KMS-11 (cell line): Measurements from ENCODE around the gene ADAMTS8.

Source experiments
- H2AFZ ChIP-seq: fragments of 200-600 bp; sonication (generic); 2 replicates; pipeline ENCODE4 v1.6.1; 2016; ENCODE audit warnings: antibody characterized with exemption, mixed run types, low read depth
- H3K27ac ChIP-seq: fragments of 200-600 bp; sonication (generic); 2 replicates; pipeline ENCODE4 v1.6.1; 2016; ENCODE audit warnings: mild to moderate bottlenecking, mixed run types
- H3K27me3 ChIP-seq: fragments of 200-600 bp; sonication (generic); 2 replicates; pipeline ENCODE4 v1.6.1; 2017; ENCODE audit warnings: mild to moderate bottlenecking, low read depth, mixed run types, moderate library complexity; ENCODE audit not compliant: insufficient read depth
- H3K36me3 ChIP-seq: fragments of 200-600 bp; sonication (generic); 2 replicates; pipeline ENCODE4 v1.6.1; 2017; ENCODE audit warnings: mild to moderate bottlenecking, mixed run types; ENCODE audit not compliant: insufficient read depth
- H3K4me1 ChIP-seq: fragments of 200-600 bp; sonication (generic); 2 replicates; pipeline ENCODE4 v1.6.1; 2016; ENCODE audit warnings: mild to moderate bottlenecking, low read depth, mixed run types; ENCODE audit not compliant: poor library complexity, severe bottlenecking
- H3K4me2 ChIP-seq: fragments of 200-600 bp; sonication (generic); 2 replicates; pipeline ENCODE4 v1.7.0; 2016; ENCODE audit warnings: mild to moderate bottlenecking, mixed run types
- H3K4me3 ChIP-seq: fragments of 200-600 bp; sonication (generic); IDR thresholded peaks from 2 replicates; pipeline ENCODE4 v1.6.1; 2017; ENCODE audit warnings: low read depth, low read length, mixed read lengths; ENCODE audit not compliant: insufficient read depth
- H3K79me2 ChIP-seq: fragments of 200-600 bp; sonication (generic); 2 replicates; pipeline ENCODE4 v1.6.1; 2016; ENCODE audit warnings: low read depth, mixed run types; ENCODE audit not compliant: insufficient read depth
- H3K9ac ChIP-seq: fragments of 200-600 bp; sonication (generic); 2 replicates; pipeline ENCODE4 v1.6.1; 2016; ENCODE audit warnings: mild to moderate bottlenecking, mixed run types
- H4K20me1 ChIP-seq: fragments of 200-600 bp; sonication (generic); 2 replicates; pipeline ENCODE4 v1.6.1; 2016; ENCODE audit warnings: mild to moderate bottlenecking, mixed run types; ENCODE audit not compliant: insufficient read depth
- TF ChIP-seq, protein P1 (sequence below): fragments of 200-600 bp; sonication (generic); conservative IDR thresholded peaks from 2 replicates; pipeline ENCODE4 v1.6.1; 2017; ENCODE audit warnings: low read depth, mild to moderate bottlenecking, antibody characterized with exemption, low read length, moderate library complexity, mixed read lengths

ADAMTS8 gene

DNA sequence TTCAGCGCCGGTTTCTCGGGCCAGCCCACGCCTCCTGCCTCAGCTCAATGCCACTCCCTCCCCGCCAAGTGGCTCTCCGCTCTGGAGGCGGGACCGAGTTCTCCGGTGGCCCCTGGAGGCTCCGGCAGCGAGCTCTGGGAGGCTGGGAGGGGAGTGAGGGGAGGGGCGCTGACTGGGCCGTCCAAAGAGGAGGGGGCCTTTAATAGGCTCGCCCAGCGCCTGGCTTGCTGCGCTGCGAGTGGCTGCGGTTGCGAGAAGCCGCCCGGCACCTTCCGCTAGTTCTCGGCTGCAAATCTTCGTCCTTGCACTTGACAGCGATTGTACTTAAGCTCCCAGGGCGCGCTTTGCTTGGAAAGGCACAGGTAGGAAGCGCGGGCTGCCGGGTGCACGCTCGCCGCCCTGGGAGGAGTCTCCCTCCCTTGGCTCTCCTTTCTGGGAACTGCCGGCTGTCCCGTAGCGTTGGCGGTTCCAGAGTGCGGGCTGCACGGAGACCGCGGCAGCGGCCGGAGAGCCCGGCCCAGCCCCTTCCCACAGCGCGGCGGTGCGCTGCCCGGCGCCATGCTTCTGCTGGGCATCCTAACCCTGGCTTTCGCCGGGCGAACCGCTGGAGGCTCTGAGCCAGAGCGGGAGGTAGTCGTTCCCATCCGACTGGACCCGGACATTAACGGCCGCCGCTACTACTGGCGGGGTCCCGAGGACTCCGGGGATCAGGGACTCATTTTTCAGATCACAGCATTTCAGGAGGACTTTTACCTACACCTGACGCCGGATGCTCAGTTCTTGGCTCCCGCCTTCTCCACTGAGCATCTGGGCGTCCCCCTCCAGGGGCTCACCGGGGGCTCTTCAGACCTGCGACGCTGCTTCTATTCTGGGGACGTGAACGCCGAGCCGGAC lies 20.3 kb upstream of the ADAMTS8 start, which contains the start of gene ADAMTS15:
ADAMTS15 (plus strand) TSS at position 230 of the 894 bp plus-strand sequence; CDS start at position 559, 329 bp downstream.
- no peak within 1 kb of the TSS for H3K27ac ChIP-seq
- peak within 1 kb of the TSS; percentile 71; the same call in 1 of the 2 replicates for H2AFZ ChIP-seq
- no peaks in the 10 kb centered on the region for H3K27me3 ChIP-seq
- H3K4me2 ChIP-seq: peak within 1 kb of the TSS; percentile 51; the same call in 1 of the 2 replicates
- no peak within 1 kb of the TSS for H3K4me3 ChIP-seq
- H3K79me2 ChIP-seq: no peaks in the 10 kb centered on the region
- H4K20me1 ChIP-seq: no peaks in the 10 kb centered on the region
- H3K4me1 ChIP-seq: no peaks in the 10 kb centered on the region
- H3K9ac ChIP-seq: no peak within 1 kb of the TSS
- H3K36me3 ChIP-seq: no peaks in the 10 kb centered on the region
- TF ChIP-seq, protein P1, sequence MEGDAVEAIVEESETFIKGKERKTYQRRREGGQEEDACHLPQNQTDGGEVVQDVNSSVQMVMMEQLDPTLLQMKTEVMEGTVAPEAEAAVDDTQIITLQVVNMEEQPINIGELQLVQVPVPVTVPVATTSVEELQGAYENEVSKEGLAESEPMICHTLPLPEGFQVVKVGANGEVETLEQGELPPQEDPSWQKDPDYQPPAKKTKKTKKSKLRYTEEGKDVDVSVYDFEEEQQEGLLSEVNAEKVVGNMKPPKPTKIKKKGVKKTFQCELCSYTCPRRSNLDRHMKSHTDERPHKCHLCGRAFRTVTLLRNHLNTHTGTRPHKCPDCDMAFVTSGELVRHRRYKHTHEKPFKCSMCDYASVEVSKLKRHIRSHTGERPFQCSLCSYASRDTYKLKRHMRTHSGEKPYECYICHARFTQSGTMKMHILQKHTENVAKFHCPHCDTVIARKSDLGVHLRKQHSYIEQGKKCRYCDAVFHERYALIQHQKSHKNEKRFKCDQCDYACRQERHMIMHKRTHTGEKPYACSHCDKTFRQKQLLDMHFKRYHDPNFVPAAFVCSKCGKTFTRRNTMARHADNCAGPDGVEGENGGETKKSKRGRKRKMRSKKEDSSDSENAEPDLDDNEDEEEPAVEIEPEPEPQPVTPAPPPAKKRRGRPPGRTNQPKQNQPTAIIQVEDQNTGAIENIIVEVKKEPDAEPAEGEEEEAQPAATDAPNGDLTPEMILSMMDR: no peak

DNA sequence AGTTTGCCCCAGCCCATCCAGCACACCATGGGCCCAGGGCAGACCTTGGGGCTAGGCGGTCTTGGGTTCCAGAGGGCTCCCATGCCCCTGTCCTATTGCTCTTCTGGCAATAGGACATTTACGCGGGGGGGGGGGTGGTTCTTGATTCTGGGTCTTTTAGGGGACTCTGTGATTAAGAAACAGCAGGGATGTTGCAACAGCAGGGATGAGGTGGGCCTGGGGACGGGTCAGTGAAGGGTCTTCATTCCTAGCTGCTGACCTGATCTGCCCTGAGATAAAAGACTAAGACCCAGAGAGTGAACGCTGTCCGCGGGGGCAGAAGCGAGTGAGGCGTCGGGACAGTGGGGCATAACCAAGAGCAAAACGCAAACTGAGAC lies 19.6 kb upstream of the ADAMTS8 start:
- Histone ChIP-seq H3K27me3 (no peaks in the 10 kb centered on the region), H3K27ac (no peak overlapping the region), H3K4me1 (no peaks in the 10 kb centered on the region), H3K36me3 (no peaks in the 10 kb centered on the region), H4K20me1 (no peaks in the 10 kb centered on the region), H3K79me2 (no peaks in the 10 kb centered on the region), H2AFZ (peak overlapping the region; percentile 71; the same call in 1 of the 2 replicates), H3K4me3 (no peak overlapping the region), H3K9ac (no peak overlapping the region), H3K4me2 (peak overlapping the region; percentile 51; the same call in 1 of the 2 replicates)
- TF ChIP-seq, protein P1: no peak

DNA sequence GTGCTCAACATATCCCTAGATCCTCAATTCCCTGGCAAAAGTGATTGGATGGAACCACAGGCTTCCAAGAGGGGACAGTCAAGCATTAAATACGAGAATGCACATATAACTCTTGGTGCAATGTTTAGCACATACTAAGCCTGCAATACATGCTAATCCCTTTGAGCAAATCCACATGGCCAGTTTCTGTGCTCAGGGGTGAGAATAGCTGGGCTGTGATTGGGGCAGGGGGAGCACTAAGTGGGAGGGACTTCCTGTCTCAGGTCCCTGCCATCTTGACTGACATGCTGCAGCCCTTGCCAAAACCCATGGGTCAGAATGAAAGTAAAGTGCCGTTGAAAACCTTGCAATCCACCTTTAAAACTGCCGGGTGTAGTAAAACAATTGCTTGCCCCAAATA lies 17.4 kb upstream of the ADAMTS8 start:
- TF ChIP-seq, protein P1: no peak
- no peak overlapping the region for H3K27ac ChIP-seq

DNA sequence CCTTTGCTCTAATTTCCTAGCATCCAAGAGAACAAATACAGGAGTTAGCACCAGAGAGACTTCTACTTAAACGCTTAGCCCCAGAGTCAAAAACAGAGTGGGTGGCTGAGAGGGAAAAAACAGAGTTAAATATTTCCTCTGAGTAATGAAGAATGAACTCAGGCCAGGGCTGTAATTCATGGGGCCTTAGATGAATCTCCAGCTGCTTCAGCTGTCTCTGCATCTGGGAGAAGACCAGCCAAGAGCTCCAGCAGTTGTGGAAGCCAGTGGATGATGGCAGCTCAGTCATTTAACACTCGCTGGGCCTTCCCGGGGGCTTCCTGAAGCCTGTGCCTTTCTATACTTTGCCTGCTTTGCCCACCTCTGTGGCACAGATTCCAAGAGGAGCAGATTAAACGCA lies 14.3 kb upstream of the ADAMTS8 start:
- H3K4me1 ChIP-seq: no peaks in the 10 kb centered on the region
- H3K9ac ChIP-seq: no peak overlapping the region
- H4K20me1 ChIP-seq: no peaks in the 10 kb centered on the region
- H2AFZ ChIP-seq: no peak overlapping the region
- H3K27me3 ChIP-seq: no peaks in the 10 kb centered on the region
- H3K4me2 ChIP-seq: no peak overlapping the region
- TF ChIP-seq, protein P1: no peak
- H3K79me2 ChIP-seq: no peaks in the 10 kb centered on the region
- H3K4me3 ChIP-seq: no peak overlapping the region
- no peaks in the 10 kb centered on the region for H3K36me3 ChIP-seq
- no peak overlapping the region for H3K27ac ChIP-seq

More for the DNA sequence above, 17.4 kb upstream of the ADAMTS8 start:
- Histone ChIP-seq H4K20me1 (no peaks in the 10 kb centered on the region), H3K9ac (no peak overlapping the region), H3K36me3 (no peaks in the 10 kb centered on the region), H3K4me1 (no peaks in the 10 kb centered on the region), H3K4me2 (no peak overlapping the region), H3K4me3 (no peak overlapping the region), H2AFZ (no peak overlapping the region), H3K79me2 (no peaks in the 10 kb centered on the region), H3K27me3 (no peaks in the 10 kb centered on the region)
